ENCODE measurements around the gene GRIK2. TPM values are rescaled to one million over a fixed set of nuclear protein-coding genes. Genes with fewer than 3 reads are reported as not detected.

GRIK2 gene
- total RNA-seq, 1 donor from 2014 or later, result not detected

DNA sequence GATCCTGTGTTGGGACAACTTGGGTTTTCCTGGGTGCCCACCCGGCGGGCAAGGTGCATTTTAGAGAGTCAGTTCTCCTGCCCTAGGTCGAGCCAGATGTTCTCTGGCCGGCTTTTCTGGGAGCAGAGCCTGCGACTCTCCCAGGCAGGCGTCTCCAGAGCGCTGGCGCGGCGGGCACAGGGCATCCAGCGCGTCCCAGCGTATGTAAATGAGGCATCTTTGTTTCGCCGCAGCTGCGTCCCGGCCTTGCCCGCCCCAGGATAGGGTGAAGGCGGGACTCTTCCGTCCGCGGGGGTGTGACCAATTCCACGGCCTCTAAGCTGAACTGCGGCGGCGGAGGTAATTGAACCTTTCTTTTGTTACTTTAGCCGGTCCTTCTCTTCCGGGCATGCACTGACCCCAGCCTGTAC is 9.1 kb downstream of the GRIK2 start:
- DNase-seq (ENCODE audit: low spot score), result no peak
- Mint-ChIP-seq H3K27me3 (ENCODE audit: low read depth) (peaks cover 46% of the 10 kb centered on the region), H3K9me3 (no peaks in the 10 kb centered on the region), H3K4me3 (ENCODE audit: low read depth) (no peak overlapping the region), H3K4me1 (ENCODE audit: low read depth) (peaks cover 4% of the 10 kb centered on the region), H3K27ac (no peak overlapping the region), H3K36me3 (ENCODE audit: low read depth) (no peaks in the 10 kb centered on the region)
- intact Hi-C loops (cut with micrococcal nuclease), result loop anchor here (5.0 kb wide), 1 partner anchor 945 kb away; no protein-coding TSS in a partner anchor

DNA sequence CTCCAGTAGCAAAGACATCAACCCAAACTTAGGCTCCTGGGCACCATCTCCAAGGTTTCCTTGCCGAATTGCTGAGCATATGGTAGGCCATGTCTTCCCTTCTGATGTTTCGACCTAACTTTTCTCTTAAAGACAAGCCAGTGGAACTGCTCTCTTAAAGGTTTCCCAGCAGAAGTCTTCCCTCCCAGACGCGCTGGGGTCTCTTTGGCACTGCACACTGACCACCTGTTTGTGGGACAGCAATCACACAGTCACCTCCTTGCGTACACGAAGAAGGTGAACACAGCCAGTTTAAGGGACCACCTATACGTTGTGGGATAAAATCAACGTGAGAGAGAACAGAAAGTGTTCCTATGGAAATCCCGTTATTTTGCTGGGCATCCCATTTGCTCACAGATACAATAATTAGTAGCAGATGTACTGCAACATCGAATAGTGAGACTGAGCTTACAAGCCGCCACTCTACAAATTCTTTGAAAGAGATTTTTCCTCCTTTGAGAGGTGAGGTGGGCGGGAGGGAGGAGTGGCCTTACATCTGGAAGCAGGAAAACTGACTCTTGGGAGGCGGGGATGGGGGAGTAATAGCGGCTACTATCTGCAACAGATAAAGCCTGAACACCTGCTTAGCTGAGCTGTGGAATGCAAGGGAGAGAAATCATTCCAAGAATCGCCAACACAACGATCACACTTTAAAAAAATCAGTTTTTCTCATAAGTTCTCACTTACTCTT is 9.9 kb downstream of the GRIK2 start:
- intact Hi-C loops (cut with micrococcal nuclease), result loop anchor here (5.0 kb wide), 1 partner anchor 946 kb away; no protein-coding TSS in a partner anchor
- DNase-seq (ENCODE audit: low spot score), result no peak
- Mint-ChIP-seq H3K9me3 (no peaks in the 10 kb centered on the region), H3K4me3 (ENCODE audit: low read depth) (no peak overlapping the region), H3K27ac (no peak overlapping the region), H3K27me3 (ENCODE audit: low read depth) (peaks cover 44% of the 10 kb centered on the region), H3K4me1 (ENCODE audit: low read depth) (peaks cover 4% of the 10 kb centered on the region), H3K36me3 (ENCODE audit: low read depth) (no peaks in the 10 kb centered on the region)

DNA sequence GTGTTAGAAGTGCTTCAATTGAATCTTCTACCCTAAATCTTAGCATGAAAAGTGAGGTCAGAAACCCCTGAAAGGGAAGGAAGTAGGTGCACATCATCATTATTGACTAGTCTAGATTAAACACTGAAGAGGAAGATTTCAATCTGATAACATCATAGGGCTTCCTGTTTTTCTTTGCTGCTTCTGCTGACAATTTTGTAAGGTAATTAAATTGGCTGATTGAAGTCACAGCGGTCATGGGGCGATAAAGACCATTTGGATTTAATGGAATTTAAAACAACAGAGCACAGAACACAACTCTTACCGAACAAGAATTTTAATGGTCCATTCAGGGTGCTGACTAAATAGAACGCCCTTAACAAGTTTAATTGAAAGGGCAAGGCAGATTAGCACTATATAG is 11.3 kb downstream of the GRIK2 start:
- DNase-seq (ENCODE audit: low spot score), result no peak
- H3K27me3 Mint-ChIP-seq (ENCODE audit: low read depth), result peaks cover 32% of the 10 kb centered on the region
- no peak overlapping the region for H3K27ac Mint-ChIP-seq
- intact Hi-C loops (cut with micrococcal nuclease), result loop anchor here (5.0 kb wide), 1 partner anchor 947 kb away; no protein-coding TSS in a partner anchor
- H3K4me3 Mint-ChIP-seq (ENCODE audit: low read depth), result no peak overlapping the region
- no peaks in the 10 kb centered on the region for H3K36me3 Mint-ChIP-seq (ENCODE audit: low read depth)
- no peaks in the 10 kb centered on the region for H3K9me3 Mint-ChIP-seq
- H3K4me1 Mint-ChIP-seq (ENCODE audit: low read depth), result peaks cover 4% of the 10 kb centered on the region

DNA sequence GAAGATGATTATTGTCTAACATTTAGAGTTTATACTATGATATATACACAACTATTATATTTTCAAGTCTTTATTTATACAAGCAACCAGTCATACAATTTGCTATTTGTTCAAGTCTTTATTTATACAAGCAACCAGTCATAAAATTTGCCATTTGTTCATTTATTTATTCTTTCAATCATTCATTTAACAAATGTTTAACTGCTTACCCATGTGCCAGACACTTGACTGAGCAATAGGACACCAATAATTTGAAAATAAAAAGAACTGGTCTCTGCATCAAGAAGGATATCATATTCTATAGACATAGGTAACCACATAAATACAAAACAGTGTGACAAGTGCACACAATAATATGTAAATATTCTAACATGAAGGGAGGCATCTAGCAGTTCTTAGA is 20.3 kb downstream of the GRIK2 start:
- Mint-ChIP-seq H3K27me3 (ENCODE audit: low read depth) (no peaks in the 10 kb centered on the region), H3K36me3 (ENCODE audit: low read depth) (no peaks in the 10 kb centered on the region), H3K4me3 (ENCODE audit: low read depth) (no peak overlapping the region), H3K9me3 (no peaks in the 10 kb centered on the region), H3K27ac (no peak overlapping the region), H3K4me1 (ENCODE audit: low read depth) (no peaks in the 10 kb centered on the region)
- DNase-seq (ENCODE audit: low spot score), result no peak
- intact Hi-C loops (cut with micrococcal nuclease), result no loop called here

DNA sequence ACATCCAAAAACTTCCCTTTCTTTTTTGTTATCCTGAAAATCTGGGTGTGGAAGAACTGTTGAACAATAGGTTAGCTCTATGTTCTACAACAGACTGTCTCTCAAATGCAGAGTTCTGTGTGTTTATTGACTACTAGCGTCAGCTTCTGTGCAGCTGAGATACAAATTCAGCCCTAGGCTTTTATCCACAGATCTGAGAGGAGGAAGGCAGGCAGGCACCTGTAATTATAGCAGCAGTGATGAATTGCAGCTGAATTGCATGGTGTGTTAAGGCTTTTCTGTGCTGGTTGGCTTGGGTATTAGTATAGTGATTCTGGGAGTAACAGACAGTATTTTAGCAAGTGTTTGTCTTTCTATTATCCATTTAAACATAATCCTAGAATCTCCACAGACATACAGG is 24.4 kb downstream of the GRIK2 start:
- Mint-ChIP-seq H3K27me3 (ENCODE audit: low read depth) (no peaks in the 10 kb centered on the region), H3K4me3 (ENCODE audit: low read depth) (no peak overlapping the region), H3K27ac (no peak overlapping the region), H3K36me3 (ENCODE audit: low read depth) (no peaks in the 10 kb centered on the region), H3K9me3 (no peaks in the 10 kb centered on the region), H3K4me1 (ENCODE audit: low read depth) (no peaks in the 10 kb centered on the region)
- no peak for DNase-seq (ENCODE audit: low spot score)
- intact Hi-C loops (cut with micrococcal nuclease), result no loop called here

DNA sequence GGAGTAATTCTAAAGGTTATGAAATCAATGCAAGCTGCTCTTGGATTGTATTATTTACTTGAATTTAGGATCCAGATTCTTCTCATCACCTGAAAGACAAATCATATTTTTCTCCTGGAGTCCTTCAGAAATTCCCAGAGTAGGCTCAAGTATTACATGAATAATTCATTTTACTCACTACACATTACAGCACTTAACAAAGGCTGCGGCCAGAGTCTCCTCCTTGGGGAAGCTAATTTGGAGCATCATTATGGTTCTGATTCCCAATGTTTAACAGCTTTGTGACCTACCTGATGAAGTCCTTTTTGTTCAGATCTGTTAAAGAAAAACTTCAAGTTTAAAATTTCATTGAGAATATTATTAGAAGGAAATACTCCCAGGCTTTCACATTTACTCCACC is 28.7 kb downstream of the GRIK2 start:
- intact Hi-C loops (cut with micrococcal nuclease), result no loop called here
- DNase-seq (ENCODE audit: low spot score), result no peak
- H3K9me3 Mint-ChIP-seq, result peaks cover 8% of the 10 kb centered on the region
- no peaks in the 10 kb centered on the region for H3K36me3 Mint-ChIP-seq (ENCODE audit: low read depth)
- H3K4me3 Mint-ChIP-seq (ENCODE audit: low read depth), result no peak overlapping the region
- H3K27ac Mint-ChIP-seq, result no peak overlapping the region
- H3K4me1 Mint-ChIP-seq (ENCODE audit: low read depth), result no peaks in the 10 kb centered on the region
- no peaks in the 10 kb centered on the region for H3K27me3 Mint-ChIP-seq (ENCODE audit: low read depth)

DNA sequence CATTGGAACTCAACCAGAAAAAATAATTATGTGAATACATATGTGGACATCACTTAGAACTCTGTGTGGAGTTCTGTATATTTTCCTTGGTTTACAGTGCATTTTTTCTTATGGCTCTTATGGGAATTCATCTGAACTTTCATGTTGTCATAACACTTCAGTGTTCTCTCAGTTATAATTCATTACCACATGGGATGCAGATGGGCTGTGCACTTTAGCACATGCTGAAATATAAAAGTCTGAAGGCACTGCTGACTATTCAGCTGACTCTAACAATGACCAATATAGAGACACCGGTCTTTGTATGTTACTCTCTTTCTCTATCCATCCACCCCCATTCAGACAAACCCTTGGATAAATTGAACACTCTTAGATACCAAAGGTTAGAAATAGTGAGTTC is 29.3 kb downstream of the GRIK2 start:
- intact Hi-C loops (cut with micrococcal nuclease), result no loop called here
- Mint-ChIP-seq H3K9me3 (peaks cover 8% of the 10 kb centered on the region), H3K27me3 (ENCODE audit: low read depth) (no peaks in the 10 kb centered on the region), H3K4me3 (ENCODE audit: low read depth) (no peak overlapping the region), H3K27ac (no peak overlapping the region), H3K36me3 (ENCODE audit: low read depth) (no peaks in the 10 kb centered on the region), H3K4me1 (ENCODE audit: low read depth) (no peaks in the 10 kb centered on the region)
- no peak for DNase-seq (ENCODE audit: low spot score)

DNA sequence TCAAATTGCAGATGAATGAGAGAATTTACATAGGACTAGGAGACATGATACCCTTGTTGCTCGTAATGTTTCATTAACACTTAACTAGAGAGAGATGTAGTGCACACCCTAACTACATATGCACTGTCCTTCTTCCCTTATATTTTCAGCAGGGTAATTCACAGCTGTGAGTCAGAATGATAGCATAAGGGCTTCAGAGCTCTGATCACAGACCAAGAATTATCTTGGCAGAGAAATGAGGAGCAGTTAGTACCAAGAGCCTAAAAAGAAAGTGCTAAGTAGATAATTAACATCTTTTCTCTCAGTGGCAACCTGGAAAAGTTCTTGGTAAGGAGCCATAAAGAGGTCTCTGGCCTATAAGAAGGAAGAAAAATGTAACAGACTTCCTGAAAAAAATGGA is 35.8 kb downstream of the GRIK2 start:
- DNase-seq (ENCODE audit: low spot score), result no peak
- no peak overlapping the region for H3K4me3 Mint-ChIP-seq (ENCODE audit: low read depth)
- no peaks in the 10 kb centered on the region for H3K36me3 Mint-ChIP-seq (ENCODE audit: low read depth)

DNA sequence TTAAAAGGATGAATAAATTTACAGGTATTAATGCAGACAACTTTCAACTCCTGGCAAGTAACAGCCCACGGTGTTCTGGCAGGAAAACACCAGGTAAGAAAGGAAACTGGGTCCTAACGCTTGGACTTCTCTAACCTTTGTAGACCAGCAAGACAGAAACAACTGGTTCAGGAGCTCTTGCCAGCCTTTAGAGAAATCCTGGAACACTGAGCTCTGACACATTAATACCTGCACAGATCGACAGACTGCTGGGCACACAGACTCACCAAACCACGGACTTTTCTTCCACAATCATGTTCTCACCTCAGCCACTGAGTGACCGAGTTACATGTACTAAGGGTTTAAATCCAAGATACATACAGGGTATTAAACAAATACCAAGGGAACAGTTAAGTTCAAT is 36.3 kb downstream of the GRIK2 start:
- H3K27me3 Mint-ChIP-seq (ENCODE audit: low read depth), result no peaks in the 10 kb centered on the region
- H3K4me3 Mint-ChIP-seq (ENCODE audit: low read depth), result no peak overlapping the region
- no peaks in the 10 kb centered on the region for H3K36me3 Mint-ChIP-seq (ENCODE audit: low read depth)
- no peaks in the 10 kb centered on the region for H3K4me1 Mint-ChIP-seq (ENCODE audit: low read depth)
- no peak for DNase-seq (ENCODE audit: low spot score)
- intact Hi-C loops (cut with micrococcal nuclease), result no loop called here
- H3K9me3 Mint-ChIP-seq, result peaks cover 8% of the 10 kb centered on the region
- H3K27ac Mint-ChIP-seq, result no peak overlapping the region

More for the DNA sequence above, 35.8 kb downstream of the GRIK2 start:
- intact Hi-C loops (cut with micrococcal nuclease), result no loop called here
- Mint-ChIP-seq H3K27ac (no peak overlapping the region), H3K27me3 (ENCODE audit: low read depth) (no peaks in the 10 kb centered on the region), H3K9me3 (peaks cover 8% of the 10 kb centered on the region), H3K4me1 (ENCODE audit: low read depth) (no peaks in the 10 kb centered on the region)

DNA sequence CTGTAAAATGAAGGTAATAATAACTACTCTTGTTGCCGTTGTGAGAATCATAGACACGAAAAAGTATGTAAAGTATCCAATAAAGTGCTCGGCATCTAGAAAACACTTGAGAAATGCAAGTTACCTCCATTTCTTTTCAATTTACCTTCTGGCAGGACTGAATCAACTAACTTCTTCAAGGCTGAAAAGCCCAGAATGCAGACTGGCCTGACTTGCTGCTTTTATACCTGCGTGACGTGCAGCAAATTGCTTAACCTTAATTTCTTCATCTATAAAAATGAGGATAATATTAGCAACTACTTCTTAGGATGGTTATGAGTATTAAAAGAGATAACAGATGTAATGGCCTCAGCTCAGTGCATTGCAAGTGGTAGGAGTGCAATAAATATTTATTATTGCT is 39.6 kb downstream of the GRIK2 start:
- Mint-ChIP-seq H3K27ac (no peak overlapping the region), H3K36me3 (ENCODE audit: low read depth) (no peaks in the 10 kb centered on the region), H3K27me3 (ENCODE audit: low read depth) (no peaks in the 10 kb centered on the region)

DNA sequence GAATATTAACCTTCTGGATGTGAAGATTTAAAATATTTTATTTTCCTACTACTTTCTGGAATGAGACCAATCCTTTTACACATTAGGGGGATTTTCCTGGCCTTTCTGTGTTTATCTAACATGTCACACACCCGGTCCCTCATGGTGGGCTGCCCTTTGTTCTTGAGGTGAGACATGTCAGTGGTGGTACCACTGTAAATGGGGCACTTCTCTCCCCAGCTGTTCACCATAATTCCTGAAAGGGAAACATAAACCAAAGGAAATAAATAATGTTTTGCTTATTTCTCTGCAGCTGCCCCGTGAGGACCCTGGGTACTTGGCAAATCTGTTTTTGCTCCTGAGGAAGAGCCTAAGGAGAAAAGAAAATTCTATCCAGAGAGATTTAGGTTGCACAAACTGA is 41.1 kb downstream of the GRIK2 start:
- intact Hi-C loops (cut with micrococcal nuclease), result no loop called here
- H3K4me1 Mint-ChIP-seq (ENCODE audit: low read depth), result no peaks in the 10 kb centered on the region
- no peak overlapping the region for H3K27ac Mint-ChIP-seq
- H3K9me3 Mint-ChIP-seq, result no peaks in the 10 kb centered on the region
- H3K27me3 Mint-ChIP-seq (ENCODE audit: low read depth), result no peaks in the 10 kb centered on the region
- H3K36me3 Mint-ChIP-seq (ENCODE audit: low read depth), result no peaks in the 10 kb centered on the region
- no peak overlapping the region for H3K4me3 Mint-ChIP-seq (ENCODE audit: low read depth)
- DNase-seq (ENCODE audit: low spot score), result no peak

More for the DNA sequence above, 39.6 kb downstream of the GRIK2 start:
- DNase-seq (ENCODE audit: low spot score), result no peak
- Mint-ChIP-seq H3K4me3 (ENCODE audit: low read depth) (no peak overlapping the region), H3K4me1 (ENCODE audit: low read depth) (no peaks in the 10 kb centered on the region), H3K9me3 (no peaks in the 10 kb centered on the region)
- intact Hi-C loops (cut with micrococcal nuclease), result no loop called here

DNA sequence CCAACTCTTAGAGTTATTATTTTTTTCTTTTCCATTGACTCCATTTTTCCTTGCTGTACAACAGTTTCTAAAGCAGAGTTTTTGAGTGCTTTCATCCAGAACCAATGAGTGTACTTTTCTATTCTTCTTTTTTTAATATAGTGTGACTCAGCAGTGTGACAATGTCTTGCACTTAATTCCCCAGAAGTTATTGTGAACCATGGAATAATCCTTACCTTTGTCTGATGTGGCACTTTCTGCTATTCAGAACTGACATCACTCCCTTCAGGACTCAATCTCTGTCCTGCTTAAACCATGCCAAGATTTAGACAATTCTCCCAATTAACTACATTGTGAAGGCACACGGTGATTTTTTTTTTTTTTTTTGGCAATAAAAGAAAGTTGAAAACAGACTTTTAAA is 41.5 kb downstream of the GRIK2 start:
- H3K9me3 Mint-ChIP-seq, result no peaks in the 10 kb centered on the region
- intact Hi-C loops (cut with micrococcal nuclease), result no loop called here
- no peak for DNase-seq (ENCODE audit: low spot score)
- no peaks in the 10 kb centered on the region for H3K36me3 Mint-ChIP-seq (ENCODE audit: low read depth)
- H3K4me3 Mint-ChIP-seq (ENCODE audit: low read depth), result no peak overlapping the region
- H3K27ac Mint-ChIP-seq, result no peak overlapping the region
- no peaks in the 10 kb centered on the region for H3K27me3 Mint-ChIP-seq (ENCODE audit: low read depth)
- H3K4me1 Mint-ChIP-seq (ENCODE audit: low read depth), result no peaks in the 10 kb centered on the region

DNA sequence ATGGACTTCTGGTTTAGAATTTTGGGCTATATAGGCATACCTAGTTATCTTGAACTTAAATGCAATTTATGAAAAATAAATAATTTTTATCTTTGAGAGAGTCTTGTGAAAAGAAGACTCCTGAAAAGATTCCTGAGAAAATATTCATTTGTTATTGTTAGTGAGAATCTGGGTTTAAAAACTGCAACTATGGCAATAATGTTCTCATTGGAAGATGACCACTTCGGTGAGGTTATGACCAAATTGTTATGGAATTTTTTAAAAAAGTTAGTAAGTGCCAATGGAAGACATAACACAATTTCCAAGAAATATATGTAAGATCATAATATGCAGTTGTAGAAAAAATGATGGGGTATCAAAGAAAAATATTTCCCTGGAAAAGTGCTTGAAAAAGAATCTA is 46.3 kb downstream of the GRIK2 start:
- Mint-ChIP-seq H3K27me3 (ENCODE audit: low read depth) (no peaks in the 10 kb centered on the region), H3K9me3 (no peaks in the 10 kb centered on the region), H3K4me1 (ENCODE audit: low read depth) (no peaks in the 10 kb centered on the region), H3K36me3 (ENCODE audit: low read depth) (no peaks in the 10 kb centered on the region), H3K4me3 (ENCODE audit: low read depth) (no peak overlapping the region), H3K27ac (no peak overlapping the region)
- intact Hi-C loops (cut with micrococcal nuclease), result no loop called here
- DNase-seq (ENCODE audit: low spot score), result no peak

DNA sequence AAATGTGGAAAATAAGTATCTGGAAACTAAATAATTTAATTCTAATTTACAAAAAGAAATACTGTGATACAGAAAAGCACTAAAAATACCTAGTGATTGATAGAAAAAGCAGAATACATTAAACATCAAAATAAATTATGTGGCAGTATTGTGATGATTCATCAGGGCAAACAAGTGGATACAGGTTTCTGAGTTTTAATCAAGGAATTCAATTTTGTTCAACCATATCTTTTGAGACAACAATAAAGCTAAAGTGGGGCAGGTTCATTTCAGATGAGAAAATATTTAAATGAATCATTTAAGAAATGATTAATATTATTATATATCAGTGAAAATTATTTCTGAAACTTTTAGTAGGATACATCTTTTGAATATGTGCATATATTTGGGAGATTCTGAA is 49.8 kb downstream of the GRIK2 start:
- no peak overlapping the region for H3K27ac Mint-ChIP-seq
- no peaks in the 10 kb centered on the region for H3K9me3 Mint-ChIP-seq
- no peaks in the 10 kb centered on the region for H3K36me3 Mint-ChIP-seq (ENCODE audit: low read depth)
- no peaks in the 10 kb centered on the region for H3K27me3 Mint-ChIP-seq (ENCODE audit: low read depth)
- no peak for DNase-seq (ENCODE audit: low spot score)
- no peaks in the 10 kb centered on the region for H3K4me1 Mint-ChIP-seq (ENCODE audit: low read depth)
- H3K4me3 Mint-ChIP-seq (ENCODE audit: low read depth), result no peak overlapping the region
- intact Hi-C loops (cut with micrococcal nuclease), result no loop called here

Data from activated T-helper 2 cell treated with anti-CD3 and anti-CD28 coated beads, Interferon-gamma antibody, Interleukin-2, Interleukin-4, amounts not matched to agents 10 μg/mL and 5 μg/mL and 100 μg/mL, durations not matched to agents 14 hours and 24 hours and 36 hours (primary cell).